Activated CD8-positive, alpha-beta memory T cell treated with anti-CD3 and anti-CD28 coated beads for 48 hours (primary cell): ENCODE measurements around the gene ATF6.
A peak's percentile ranks its signal among the peaks of the same experiment; 100 is the strongest.
"Not testable (repeated sequence)": the region's sequence is repeated elsewhere in the genome, so short reads cannot be mapped to it uniquely, and the experiment has no call there.

Source experiments
- DNase-seq, 3 experiments: peaks; one replicate each; pipeline ENCODE4 v3.0.0-alpha.2; 2020; ENCODE audit warnings: low read depth in 2 of 3, low spot score in 2 of 3

Gene ATF6, protein sequence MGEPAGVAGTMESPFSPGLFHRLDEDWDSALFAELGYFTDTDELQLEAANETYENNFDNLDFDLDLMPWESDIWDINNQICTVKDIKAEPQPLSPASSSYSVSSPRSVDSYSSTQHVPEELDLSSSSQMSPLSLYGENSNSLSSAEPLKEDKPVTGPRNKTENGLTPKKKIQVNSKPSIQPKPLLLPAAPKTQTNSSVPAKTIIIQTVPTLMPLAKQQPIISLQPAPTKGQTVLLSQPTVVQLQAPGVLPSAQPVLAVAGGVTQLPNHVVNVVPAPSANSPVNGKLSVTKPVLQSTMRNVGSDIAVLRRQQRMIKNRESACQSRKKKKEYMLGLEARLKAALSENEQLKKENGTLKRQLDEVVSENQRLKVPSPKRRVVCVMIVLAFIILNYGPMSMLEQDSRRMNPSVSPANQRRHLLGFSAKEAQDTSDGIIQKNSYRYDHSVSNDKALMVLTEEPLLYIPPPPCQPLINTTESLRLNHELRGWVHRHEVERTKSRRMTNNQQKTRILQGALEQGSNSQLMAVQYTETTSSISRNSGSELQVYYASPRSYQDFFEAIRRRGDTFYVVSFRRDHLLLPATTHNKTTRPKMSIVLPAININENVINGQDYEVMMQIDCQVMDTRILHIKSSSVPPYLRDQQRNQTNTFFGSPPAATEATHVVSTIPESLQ

DNA sequence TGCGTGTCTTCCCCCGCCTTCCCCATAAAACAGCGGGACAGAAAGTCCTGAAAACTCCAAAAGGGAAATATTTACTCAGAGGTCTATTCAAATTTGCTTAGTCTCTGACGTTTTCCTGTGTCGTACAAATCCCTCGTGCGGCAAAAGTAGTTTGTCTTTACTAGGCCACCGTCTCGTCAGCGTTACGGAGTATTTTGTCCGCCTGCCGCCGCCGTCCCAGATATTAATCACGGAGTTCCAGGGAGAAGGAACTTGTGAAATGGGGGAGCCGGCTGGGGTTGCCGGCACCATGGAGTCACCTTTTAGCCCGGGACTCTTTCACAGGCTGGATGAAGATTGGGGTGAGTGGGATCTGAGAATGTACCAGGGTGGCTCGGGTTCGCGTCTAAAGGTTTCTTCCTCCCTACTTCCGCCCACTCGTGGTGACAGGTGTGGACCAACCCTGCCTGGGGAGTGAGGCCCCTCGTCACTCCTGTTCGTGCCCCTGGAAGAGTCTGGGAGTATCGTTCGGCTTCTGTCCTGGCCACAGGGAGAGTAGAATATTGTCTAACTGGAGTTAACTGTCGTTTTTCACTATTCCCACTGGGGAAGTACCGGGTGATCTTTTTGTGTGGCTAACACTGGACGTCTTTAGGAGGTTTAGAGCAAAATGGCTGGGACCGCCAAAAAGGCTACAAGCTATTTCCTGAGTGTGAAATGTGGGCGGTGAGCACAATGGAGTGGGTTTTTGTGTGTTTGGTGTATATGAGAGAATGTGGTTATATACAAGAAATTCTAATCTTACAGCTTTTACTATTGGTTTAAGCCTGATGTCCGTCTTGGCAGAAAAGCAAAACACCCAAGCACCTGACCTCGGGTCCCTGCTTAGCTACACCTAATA is at the start of gene ATF6:
TSS of gene ATF6 (plus strand) at position 219 of the 880 bp plus-strand sequence. CDS start at position 260, 41 bp downstream.
- DNase-seq = peak; percentile 46 to 57 (median 49)

DNA sequence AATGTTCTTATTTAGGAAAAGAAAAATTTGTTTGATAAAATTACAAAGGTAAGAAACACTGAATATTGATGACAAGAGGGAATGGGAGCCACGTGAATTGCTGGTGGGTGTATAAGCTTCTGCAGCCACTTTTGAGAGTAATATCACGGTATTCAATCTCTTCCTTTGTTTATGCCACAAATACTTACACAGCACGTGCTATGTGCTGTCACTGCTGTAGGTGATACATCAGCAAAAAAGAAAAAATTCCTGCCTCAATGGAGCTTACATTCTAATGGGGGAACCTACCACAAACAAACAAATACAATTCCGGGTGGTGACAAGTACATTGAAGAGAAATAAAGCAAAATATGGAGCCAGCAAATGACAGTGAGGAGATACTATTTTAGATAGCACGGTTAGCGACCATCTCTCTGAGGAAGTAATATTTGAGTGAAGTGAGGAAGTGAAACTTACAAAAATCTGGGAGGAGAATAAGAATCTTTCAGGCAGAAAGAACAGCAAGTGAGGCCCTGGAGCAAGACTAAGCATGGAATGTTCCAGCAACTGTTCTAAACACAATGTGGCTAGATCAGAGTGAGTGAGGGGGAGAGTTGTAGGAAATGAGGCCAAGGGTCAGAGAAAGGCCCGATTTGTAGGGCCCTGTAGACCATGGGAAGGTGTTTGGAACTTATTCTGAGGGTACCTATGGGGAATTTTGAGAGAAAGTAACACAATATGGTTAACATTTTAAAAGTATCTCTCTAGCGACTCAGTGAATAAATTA is 47.4 kb upstream of the ATF6 start:
- no peak for DNase-seq

DNA sequence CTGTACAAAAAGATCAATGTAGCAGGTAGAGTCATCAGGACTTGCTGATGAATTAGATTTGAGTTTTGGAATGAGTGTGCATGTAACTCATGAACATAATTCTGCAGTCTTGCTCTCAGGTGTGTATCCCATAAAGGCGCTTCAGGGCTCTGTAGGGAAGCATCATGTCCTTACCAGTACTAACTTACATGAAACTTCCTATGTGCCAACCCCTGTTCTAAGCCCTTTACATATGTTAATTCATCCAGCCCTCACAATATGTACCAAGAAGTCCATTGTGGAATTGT is 46.9 kb upstream of the ATF6 start:
- no peak for DNase-seq

DNA sequence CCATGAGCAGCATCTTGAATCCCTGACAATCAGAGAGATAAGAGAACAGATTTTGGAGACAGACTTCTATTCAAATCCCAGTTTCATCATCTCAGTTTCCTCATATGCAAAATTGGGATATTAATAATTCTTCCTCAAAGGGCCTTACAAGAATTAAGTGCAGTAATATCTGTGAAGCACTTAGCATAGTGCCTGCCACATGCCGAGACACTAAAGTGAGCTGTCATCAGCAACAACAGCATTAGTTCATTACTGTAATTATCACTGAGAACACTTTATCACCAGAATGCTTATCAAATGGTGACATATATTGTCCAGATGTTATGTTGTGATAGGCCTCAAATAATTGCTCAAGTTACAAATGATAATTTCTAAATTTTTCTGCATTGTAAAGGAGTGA is 45.7 kb upstream of the ATF6 start:
- no peak for DNase-seq

DNA sequence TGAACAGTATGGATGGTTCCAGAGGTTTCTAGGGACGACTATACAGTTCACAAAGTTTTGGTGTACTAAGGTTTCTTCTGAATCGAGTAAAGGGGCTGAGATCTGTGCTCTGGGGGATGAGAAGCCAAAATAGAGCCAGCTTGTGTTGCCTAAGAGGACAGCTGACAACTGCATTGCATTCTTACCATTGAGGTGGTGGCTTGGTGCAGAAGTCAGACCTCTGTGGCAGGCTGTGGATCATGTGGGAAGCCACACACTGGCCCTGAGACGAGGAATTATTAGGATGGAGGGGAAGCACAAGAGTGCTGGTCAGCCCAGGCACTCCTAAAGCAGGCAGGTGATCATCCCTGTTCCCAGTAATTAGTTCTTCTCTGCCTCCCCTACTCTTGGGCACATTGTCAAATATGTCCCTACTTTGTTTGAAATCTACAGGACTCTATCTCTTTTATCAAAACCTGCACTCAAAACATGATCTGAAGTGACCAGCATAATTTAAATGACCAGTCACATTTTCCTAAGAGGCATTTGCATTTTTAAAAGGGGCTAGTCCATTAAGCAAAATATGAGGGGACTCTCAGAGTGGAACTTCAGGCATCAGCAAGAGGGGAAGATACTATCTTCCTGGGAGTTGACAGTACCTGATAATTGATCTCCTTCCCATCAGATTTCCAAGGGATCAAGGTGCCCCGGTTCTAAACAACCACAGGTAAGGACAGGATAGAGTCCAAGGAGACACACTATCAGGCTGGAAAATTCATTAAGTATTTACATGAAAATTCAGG is 45.0 kb upstream of the ATF6 start, which contains the start of gene FCRLB:
TSS of gene FCRLB (plus strand) at position 589 of the 782 bp plus-strand sequence. CDS start 1,129 bp downstream, outside the sequence.
- no peak for DNase-seq

DNA sequence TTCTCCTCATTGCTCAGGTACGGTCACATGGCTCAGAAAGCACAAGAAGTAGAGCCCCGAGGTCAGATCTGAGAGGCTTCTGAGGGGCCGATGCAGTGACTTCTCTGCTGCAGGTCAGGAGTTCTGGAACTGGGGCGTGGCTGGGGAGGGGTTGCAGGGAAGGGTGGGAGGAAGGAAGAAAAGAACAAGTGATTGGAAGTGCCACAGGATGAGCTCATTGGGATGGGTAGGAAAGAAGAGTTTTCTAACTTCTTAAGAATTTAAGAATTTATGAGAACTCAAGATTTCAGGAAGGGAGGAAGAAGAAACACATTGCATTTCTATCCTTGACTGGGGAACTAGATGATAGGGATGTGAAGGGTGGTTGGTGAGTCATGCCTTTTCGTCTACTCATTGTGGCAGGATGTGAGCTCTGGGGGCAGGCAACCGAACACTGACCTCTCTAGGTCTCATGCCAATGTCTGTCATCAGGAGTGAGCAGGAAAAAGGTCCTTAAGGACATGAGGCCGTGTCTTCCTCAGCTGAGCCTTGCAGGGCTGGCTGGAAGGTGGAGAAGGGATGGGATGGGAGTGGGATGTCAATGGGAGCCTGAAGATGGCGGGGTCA is 44.3 kb upstream of the ATF6 start:
- DNase-seq = no peak

DNA sequence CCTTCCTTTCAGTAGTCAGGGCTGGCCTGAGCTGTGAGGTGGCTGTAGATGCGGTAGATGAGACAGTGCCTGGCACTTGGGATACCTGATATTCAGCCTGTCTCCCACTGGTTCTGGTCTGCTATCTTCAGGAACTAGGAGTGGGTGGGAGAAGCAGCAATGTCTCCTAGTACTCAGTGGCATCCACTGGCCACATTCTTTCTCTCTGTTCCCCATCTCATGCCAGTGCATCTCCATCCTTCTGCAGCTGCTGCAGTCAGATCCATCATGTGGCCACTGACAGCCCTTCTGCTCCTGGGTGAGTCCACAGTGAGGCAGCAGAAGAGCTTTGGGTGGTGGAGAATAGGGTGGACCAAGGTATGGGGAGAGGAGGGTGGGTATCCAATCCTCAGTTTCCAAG is 43.7 kb upstream of the ATF6 start:
- no peak for DNase-seq

DNA sequence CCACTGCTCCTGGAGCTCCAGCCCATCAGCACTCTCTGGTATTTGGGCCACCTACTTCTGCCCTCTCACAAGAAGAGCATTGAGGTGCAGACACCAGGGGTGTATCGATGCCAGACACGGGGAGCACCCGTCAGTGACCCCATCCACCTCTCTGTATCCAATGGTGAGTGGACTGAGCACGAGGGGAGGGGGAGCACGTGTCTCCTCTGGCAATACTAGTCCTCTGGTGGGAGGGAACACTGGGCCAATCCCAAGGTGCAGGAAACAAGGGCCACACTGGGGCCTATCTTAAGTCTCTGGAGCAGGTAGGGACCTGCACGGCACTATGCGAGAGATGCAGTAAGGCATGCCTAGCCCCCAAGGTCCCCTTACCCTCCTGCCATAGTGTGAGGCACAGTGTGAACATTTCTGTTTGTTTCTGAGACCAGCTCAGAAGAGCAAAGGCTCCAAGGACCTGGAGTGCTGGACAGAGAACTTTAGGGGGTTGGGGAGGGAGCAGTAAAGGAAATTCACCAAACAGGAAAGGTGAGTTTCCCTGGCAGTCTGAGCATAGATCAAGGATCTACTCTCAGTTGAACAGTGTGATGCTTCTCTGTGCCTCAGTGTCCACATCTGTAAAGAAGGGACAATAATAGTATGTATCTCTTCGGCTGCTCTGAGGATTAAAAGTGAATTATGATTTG is 42.5 kb upstream of the ATF6 start:
- DNase-seq = no peak

DNA sequence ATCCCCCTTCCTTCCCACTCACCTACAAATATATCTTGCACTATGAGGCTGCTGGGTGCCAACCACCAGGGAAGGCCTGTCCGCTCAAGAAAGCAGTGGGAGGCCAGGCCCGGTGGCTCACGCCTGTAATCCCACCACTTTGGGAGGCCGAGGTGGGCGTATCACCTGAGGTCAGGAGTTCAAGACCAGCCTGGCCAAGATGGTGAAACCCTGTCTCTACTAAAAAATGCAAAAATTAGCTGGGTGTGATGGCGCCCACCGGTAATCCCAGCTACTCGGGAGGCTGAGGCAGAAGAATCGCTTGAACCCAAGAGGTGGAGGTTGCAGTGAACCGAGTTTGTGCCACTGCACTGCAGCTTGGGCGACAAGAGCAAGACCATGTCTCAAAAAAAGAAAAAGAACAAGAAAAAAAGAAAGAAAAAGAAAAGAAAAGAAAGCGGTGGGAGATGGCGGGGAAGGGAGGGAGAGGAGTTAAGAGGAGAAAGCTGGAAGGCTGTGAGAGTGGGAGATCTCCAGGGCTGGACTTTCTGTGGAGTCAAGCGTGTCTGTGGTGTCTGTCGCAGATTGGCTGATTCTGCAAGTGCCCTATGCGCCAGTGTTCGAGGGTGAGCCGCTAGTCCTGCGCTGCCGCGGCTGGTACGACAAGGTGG is 40.7 kb upstream of the ATF6 start:
- not testable (repeated sequence) for DNase-seq

DNA sequence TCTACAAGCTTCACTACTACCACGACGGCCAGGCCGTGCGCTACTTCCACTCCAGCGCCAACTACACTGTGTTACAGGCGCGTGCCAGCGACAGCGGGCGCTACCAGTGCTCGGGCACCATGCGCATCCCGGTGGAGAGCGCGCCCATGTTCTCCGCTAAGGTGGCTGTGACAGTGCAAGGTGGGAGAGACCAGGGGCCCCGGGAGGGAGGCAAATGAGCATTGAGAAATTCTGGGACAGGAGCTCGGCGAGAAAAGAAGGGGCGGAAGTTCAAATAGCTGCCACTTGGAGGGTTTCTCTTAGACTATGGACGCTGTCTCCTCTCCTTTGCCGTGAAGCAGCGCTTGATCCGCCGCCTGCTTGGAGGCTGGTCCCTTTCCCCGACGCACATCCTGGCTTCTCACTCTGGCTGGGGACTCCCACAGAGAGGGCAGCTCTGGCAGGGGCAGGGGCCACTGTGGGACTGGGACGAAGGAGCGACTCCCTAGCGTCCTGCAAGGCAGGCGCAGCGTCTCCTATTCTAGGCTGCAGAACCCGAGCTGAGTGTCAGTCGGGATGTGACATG is 40.1 kb upstream of the ATF6 start:
- DNase-seq = no peak

DNA sequence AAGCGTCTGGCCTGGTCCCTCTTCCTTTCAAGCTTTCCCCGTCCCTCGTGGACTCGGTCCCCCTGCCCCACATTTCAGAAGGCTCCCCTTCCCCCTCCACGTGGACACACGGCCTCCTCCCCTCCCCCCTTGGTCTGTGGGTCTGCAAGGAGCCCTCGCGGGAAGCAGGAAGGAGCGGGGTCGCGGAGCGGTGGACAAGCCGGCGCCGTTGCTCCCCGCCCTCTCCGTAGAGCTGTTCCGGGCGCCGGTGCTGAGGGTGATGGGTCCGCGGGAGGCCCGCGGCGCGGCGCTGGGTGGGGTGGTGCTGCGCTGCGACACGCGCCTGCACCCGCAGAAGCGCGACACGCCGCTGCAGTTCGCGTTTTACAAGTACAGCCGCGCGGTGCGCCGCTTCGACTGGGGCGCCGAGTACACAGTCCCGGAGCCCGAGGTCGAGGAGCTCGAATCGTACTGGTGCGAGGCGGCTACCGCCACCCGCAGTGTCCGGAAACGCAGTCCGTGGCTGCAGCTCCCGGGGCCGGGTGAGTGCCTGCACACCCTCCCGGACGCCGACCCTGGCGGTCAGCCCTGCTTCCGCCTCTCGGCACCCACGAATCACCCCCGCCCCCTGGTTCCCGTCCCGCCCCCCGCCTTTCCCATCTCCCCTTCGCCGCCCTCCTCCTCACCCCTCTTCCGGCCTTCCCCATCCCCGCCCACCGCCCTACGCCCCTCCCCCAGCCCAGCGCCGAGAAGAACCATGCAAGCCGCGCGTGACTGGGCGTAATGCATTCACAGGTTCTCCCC is 39.5 kb upstream of the ATF6 start:
- DNase-seq = peak in 2 of 3 experiments; percentile 41 to 47

DNA sequence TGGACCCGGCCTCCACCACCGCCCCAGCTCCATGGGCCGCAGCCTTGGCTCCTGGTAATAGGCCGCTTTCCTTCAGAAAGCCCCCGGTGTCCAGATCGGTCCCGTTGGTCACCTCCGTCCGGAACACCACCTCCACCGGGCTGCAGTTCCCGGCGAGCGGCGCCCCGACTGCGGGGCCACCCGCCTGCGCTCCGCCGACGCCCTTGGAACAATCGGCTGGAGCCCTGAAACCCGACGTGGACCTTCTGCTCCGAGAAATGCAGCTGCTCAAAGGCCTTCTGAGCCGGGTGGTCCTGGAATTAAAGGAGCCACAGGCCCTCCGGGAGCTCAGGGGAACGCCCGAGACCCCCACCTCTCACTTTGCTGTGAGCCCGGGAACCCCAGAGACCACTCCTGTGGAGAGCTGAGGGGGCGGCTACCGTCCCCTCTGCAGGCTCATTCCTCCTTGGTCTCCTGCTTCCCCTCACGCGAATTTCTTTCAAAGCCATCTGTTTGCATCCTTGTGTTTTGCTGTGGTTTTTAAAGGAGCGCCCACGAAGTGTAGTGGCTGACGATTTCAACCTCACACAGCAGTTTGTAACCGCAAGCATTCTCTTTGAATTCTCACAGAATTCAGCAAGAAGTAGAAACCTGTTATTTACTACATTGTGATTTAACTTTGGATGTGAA is 38.7 kb upstream of the ATF6 start:
- no peak for DNase-seq

DNA sequence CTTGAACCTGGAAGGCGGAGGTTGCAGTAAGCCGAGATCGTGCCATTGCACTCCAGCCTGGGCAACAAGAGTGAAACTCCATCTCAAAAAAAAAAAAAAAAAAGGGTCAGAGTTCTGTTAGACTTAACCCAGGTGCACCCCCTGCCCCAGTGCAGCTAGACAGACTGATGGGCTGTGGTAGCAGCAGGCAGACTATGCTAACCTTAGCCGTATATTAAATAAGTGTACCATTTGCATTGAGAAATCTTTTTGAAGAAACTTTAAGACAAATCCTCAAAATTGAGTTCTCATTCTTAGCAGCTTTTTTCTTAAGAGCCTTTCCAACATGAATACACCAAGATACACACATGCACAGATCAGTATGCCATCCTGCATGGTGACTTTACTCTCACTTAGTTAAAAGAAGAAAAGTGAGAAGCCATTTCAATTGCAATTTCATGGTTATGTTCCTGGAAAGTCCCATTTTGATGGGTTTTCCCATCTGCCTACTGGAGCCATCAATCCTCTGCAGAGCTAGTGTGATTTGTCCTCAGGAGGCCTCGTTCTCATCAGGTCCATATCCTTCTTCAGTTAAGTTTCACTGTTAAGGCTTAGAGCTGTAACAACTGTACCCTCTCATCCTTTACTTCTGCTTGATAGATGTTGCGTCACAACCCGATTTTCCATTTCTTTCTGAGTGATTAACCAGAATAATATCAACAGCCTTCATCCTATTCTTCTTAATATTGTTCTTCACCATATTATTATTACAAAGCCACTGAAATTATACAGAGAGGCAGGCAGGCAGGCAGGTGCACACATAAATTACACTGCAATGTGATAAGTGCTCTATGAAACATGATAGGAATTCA is 37.5 kb upstream of the ATF6 start:
- no peak for DNase-seq

DNA sequence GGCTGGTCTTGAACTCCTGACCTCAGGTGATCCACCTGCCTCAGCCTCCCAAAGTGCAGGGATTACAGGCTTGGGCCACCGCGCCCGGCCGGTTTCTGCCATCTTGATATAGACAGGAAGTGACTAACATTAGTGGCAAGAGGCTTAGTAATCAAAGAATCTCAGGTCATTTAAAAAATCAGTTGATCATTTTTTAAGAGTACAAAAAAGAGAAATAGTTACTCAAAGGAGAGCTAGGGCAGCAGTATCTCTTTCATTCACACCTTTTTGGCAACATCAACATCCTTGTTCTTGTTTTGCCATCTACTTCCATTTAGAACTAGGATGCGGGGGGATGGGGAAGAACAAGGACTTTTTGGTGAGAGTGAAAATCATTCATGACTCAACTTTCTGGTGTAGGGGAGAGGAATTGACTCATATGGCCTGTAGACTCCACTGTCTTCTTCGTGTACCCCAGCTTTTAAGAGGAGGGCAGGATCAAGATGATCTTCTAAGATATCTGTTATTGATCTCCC is 36.0 kb upstream of the ATF6 start:
- peak in 1 of 3 experiments; percentile 34 for DNase-seq

DNA sequence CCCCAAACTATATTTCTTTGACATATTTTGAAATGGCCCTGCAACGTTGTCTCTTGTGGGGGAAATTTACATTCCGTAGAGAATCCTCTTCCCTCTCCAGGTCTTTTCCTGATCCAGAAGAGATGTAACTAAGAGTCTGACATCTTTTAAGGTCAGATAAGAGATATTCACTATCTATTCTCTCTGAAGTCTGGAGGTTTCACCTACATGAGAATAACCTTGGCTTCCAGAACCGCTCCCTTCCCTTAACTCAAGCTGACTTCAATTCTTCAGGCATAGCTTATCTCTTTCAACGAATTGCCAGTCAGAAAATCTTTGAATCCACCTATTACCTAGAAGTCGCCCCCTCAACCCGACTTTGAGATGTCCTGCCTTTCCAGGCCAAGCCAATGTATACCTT is 34.9 kb upstream of the ATF6 start:
- no peak for DNase-seq
